CD4-positive, alpha-beta T cell treated with Interferon gamma for 1 hour (primary cell): ENCODE data around the gene MSL1.

Source experiments
- DNase-seq: peaks from one replicate; pipeline ENCODE4 v3.0.0-alpha.2; 2020

Gene MSL1

DNA sequence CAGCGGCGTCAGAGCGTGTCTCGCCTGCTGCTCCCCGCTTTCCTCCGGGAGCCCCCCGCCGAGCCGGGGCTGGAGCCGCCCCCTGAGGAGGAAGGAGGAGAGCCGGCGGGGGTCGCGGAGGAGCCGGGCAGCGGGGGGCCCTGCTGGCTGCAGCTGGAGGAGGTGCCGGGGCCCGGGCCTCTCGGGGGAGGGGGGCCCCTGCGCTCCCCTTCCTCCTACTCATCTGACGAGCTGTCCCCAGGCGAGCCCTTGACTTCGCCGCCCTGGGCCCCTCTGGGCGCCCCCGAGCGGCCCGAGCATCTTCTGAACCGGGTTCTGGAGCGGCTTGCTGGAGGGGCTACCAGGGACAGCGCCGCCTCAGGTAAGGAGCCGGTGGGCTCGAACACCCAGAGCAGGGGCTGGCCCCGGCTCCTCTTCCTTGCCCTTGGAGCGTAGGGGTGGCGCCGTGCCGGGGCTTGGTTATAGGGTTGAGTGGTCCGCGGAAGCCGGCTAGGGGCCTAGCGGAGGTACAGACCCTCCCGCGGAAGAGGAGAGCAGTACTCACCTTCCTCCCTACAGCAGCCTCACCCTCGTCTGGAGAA lies 56.3 kb downstream of the MSL1 start:
- DNase-seq: no peak

DNA sequence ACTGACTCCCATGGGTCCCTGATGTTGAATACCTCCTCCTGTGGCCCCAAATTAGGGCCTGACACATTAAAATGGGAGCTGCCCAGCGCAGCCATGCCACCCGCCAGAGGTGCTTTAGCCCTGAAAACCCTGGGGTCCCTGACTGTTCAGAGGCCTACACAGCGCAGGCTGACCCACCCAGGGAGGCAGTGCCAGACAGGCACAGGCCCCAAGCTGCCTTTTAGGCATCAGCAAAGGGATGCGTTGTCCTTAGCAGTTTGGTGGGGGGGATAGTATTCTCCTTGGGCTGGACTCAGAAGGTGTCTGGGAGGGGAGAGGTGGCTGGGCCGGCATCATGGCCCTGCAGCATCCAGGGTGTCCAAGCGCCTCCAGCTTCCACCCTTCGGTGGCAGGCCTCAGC lies 56.9 kb downstream of the MSL1 start:
- DNase-seq: no peak

DNA sequence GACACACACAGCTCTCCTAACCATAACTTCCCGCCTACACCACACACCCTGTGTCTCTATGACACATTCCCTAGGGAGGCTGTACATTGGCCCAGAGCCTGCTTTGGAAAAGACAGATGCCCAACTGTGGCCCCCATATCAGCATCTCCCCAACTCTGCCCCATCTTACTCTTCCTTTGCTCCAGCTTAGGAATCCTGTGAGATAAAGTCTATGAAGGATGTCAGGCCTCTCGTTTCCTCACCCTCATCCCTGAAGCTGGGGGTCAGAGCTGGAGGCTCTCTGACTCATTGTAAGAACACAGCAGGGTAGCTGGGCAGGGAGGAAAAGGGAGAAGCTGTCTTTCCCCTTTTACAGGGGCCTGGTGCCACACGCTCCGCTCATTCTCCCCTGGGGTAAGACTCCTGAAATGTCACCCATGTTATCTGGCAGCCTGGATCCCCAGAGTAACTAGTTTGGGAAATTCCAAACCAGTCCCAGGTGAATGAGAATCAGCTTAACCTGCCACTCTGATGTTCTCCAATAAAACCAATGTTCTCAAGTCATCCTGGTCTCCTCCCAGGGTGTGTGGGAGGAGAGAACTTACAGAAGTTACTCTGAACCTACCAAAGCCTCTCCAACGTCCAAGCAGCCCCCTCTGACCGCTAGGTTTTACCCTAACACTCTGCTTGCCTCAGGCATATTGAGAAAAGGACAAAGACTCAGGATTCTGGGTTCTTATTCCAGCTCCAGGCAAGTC lies 58.3 kb downstream of the MSL1 start:
- DNase-seq: no peak

DNA sequence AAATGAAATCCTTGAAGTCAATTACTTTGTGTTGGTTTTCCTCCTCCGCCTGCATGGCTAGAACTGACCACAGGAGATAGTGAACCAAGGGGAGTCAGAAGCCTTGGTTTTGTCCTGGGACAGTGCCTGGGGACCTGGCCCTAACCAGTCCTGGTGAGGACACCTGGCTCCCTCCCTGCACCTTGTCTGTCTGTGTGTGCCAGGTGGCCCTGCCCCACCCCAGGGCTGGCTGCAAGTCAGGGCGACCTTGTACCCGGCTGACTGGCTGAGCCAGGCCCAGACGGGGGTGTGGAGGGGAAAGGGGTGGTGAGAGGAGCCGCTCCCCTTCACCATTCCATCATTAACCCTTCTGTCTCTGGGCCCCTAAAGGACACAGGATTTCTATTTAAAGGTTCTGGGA lies 58.9 kb downstream of the MSL1 start:
- DNase-seq: no peak

DNA sequence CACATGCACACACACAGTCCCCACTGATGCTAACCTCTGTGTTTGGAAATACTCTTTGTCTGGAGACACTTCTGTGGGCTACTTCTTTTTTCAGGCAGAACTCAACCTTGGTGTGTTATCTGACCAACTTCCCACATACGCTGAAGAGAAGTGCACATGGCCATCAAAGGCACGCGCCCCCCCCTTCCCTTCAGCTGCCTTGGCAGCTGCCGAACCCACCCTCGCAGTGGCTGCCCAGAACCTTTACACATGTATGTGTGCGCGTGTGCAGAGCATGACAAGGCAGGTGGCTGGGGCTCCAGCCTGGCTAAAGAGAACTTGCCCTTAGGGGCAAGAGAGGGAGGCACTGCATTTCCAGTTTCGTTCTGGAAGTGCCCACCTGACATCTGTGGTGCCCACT lies 59.4 kb downstream of the MSL1 start:
- no peak for DNase-seq

- no peak for DNase-seq
Observed at GRCh38 chr17:40182606-40183005, 60.8 kb downstream of the MSL1 start.
